ENCODE results near the gene PLEK.

GRCh38 chr2:68441179-68441993 is 76.3 kb downstream of the PLEK start:
- peak; percentile 98 to 99 for TF ChIP-seq RAD21 (IDR thresholded peaks at IDR 0.05)
- TF ChIP-seq CTCF (IDR thresholded peaks at IDR 0.05; ENCODE audit: low read depth, low read length, missing input control), result peak; percentile 93
- no peak for TF ChIP-seq TAF1 (conservative IDR thresholded peaks at IDR 0.05)
- peak; percentile 46 for TF ChIP-seq YY1 (IDR thresholded peaks at IDR 0.05)
- TF ChIP-seq EGR1 (IDR thresholded peaks at IDR 0.05; ENCODE audit: low read depth in 2 of 2), result no peak
- TF ChIP-seq GABPA (IDR thresholded peaks at IDR 0.05 in 1 of 2, conservative IDR thresholded peaks at IDR 0.05 in 1 of 2), result no peak
- TF ChIP-seq SP1 (IDR thresholded peaks at IDR 0.05), result peak; percentile 34
- TF ChIP-seq ATF3 (IDR thresholded peaks at IDR 0.05), result no peak
- no peak for TF ChIP-seq FOXA1 (IDR thresholded peaks at IDR 0.05)
- TF ChIP-seq NR2F2 (IDR thresholded peaks at IDR 0.05), result no peak
- TF ChIP-seq JUND (IDR thresholded peaks at IDR 0.05), result no peak
